Activated naive CD4-positive, alpha-beta T cell treated with Interleukin-2 at 50 U/mL for 16 hours (primary cell): ENCODE measurements around the gene OR4N2.
"Not testable (repeated sequence)": the region's sequence is repeated elsewhere in the genome, so short reads cannot be mapped to it uniquely, and the experiment has no call there.

ENCODE experiments used
- DNase-seq: peaks from one replicate; pipeline ENCODE4 v3.0.0-alpha.2; 2020

The OR4N2 gene, protein sequence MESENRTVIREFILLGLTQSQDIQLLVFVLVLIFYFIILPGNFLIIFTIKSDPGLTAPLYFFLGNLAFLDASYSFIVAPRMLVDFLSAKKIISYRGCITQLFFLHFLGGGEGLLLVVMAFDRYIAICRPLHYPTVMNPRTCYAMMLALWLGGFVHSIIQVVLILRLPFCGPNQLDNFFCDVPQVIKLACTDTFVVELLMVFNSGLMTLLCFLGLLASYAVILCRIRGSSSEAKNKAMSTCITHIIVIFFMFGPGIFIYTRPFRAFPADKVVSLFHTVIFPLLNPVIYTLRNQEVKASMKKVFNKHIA

DNA sequence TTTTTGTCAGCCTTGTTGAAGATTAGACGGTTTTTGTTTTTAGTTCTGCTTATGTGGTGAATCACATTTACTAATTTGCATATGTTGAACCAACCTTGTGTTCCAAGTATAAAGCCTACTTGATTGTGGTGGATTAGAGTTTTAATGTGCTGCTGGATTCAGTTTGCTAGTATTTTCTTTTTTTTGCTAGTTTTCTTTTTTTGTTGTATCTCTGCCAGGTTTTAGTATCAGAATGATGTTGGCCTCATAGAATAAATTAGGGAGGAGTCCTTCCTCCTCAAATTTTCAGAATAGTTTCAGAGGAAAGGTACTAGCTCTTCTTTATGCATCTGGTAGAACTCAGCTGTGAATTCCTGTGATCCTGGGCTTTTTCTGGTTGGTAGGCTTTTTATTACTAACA lies at the start of gene OR4N2:
TSS of gene OR4N2 (plus strand) at position 301 of the 400 bp plus-strand sequence. CDS start 23,679 bp downstream, outside the sequence.
- not testable (repeated sequence) for DNase-seq

DNA sequence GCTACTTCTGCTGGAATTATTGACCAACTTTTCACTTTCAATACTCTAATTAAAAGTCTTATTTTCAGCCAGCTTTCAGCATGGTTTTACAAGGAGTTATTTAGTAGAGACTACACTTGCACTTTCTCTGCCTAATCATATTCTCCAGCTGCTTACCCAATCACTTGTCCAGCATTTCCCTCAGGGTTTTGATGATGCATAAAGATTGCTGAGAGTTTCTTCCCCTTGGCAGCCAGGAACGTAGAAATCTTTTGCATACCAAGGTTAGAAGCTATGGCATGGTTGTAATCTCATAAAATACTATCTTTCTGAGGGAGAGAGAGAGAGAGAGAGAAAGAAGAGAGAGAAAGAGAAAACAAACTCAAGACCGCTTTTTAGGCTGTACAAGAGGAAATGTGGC lies 49.4 kb upstream of the OR4N2 start:
- DNase-seq, result no peak

DNA sequence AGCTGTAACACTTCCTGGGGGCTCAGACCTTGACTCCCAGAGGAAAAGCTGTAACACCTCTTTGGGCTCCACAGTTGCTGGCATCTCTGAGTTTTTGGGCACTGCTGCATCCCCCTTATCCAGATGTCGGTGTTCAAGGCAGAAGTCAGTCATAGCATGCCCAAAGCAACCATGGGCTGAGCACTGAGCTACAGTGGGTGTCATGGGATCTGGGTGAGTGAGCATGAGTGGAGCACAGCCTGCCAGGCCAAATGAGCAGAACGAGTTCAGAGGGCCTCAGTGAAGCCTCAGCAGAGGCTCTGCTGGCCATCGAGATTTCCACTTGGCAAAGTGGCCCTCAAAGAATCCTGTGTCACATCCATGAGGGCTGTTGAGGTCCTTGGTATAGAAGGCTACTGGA lies 32.1 kb upstream of the OR4N2 start:
- not testable (repeated sequence) for DNase-seq

DNA sequence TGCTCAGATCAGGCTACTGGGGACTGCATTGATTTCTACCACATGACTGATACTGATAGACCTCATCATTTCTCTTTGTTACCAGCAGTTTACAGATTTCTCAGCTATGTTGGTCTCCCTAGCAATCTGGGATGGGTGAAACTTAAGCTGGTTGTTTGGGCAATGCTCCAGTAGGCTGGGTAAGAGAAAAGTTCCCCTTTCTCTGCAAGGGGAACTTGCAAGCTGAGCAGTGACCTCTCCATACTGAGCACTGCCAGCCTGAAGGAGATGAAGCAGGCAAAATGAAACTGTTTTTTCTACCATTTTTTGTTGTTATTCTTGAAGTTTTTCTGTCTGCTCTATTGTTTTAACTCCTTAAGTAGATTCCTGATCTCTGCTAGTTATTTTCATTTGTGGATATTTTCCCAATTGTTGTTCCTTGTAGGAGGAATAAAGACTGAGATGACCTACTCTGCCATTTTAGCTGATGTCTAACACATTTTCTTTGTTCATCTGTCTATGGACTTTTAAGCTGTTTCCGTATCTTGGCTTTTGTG lies 31.6 kb upstream of the OR4N2 start:
- DNase-seq, result no peak

DNA sequence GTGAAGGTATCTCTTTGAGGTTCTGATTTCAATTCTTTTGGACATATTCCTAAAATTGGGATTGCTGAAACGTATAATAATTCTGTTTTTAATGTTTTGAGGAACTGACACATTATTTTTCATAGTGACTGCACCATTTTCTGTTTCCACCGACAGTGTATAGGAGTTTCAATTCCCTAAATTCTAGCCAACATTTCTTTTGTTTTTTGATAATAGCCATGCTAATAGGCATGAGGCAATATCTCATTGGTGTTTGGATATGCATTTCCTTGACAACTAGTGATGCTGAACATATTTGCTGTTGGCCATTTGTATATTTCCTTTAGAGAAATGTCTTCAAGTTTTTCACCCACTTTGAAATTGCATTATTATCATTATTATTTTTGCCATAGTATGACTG lies 31.1 kb upstream of the OR4N2 start:
- DNase-seq, result not testable (repeated sequence)

DNA sequence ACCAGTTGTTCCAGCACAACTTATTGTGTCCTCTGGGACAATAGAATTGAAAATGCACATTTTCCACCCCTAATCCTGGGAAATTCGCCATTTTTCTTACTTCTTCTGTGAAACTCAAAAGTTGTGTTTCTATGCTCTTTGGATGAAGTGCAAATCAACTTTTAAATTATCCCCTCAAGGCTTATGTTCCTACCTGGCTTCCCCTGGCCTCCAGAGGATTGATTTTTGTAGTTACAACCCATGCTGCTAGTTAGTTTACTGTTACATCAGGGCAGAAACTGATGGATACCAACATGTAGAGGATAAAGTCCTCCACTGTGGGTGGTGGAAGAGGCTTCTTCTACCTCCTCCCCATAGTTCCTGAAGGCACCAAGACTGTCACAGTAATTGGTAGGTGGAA lies 30.4 kb upstream of the OR4N2 start, which contains the start of gene OR4M1:
TSS of gene OR4M1 (plus strand) at position 301 of the 400 bp plus-strand sequence. CDS start 6,819 bp downstream, outside the sequence.
- not testable (repeated sequence) for DNase-seq

DNA sequence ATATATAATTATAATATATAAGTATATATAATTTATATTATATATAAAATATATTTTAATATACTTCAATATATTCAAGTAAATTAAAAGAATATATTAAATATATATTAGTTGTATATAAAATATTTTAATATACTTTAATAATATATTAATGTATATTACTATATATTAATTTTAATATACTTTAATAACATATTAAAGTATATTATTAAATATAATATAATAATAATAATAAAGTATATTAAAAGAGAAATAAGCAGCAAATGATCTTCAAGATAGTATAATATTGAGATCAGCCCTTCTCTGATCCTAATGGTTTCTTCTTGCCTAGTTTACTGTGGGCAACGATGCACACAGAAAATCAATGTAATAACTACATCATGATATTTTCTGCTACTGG lies 28.0 kb upstream of the OR4N2 start:
- DNase-seq, result no peak

DNA sequence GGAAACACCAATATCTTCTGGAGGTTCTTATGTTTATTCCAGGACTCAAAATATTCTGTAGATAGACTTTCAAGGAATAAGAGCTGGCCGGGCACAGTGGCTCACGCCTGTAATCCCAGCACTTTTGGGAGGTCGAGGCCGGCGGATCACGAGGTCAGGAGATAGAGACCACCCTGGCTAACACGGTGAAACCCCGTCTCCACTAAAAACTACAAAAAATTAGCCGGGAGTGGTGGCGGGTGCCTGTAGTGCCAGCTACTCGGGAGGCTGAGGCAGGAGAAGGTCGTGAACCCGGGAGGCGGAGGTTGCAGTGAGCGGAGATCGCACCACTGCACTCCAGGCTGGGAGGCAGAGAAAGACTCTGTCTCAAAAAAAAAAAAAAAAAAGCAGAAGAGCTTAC lies 17.7 kb upstream of the OR4N2 start:
- not testable (repeated sequence) for DNase-seq

DNA sequence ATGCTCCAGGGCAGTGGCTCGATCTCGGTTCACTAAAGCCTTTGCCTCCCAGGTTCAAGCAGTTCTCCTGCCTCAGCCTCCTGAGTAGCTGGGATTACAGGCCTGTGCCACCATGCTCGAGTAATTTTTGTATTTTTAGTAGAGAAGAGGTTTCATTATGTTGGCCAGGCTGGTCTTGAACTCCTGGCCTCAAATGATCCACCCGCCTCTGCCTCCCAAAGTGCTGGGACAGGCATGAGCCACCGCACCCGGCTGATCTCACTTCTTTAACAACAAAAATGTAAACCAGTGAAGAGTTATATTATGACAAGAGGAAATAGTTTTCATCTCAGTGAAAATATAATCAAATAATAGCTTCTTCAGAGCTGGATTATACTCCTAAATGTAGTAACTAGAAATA lies 16.3 kb upstream of the OR4N2 start:
- DNase-seq, result not testable (repeated sequence)

DNA sequence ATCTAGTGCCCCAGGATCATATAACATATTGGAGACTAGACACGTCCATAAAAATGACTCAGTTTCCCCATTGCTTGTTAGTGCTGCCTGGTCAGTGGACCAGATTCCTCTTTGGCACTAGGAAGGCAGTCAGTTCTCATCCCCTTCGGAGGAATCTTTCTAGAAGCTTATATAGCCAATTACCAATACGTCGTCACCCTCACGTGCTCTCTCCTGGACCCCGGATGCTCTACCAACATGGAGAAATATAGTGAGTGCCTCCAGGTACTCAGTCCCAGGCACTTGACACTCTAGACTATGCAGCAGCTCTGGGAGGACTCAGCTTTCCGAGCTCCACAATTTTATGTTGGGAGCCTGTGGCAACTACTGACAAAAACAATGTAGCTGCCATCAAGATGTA lies 15.4 kb upstream of the OR4N2 start:
- DNase-seq, result not testable (repeated sequence)

DNA sequence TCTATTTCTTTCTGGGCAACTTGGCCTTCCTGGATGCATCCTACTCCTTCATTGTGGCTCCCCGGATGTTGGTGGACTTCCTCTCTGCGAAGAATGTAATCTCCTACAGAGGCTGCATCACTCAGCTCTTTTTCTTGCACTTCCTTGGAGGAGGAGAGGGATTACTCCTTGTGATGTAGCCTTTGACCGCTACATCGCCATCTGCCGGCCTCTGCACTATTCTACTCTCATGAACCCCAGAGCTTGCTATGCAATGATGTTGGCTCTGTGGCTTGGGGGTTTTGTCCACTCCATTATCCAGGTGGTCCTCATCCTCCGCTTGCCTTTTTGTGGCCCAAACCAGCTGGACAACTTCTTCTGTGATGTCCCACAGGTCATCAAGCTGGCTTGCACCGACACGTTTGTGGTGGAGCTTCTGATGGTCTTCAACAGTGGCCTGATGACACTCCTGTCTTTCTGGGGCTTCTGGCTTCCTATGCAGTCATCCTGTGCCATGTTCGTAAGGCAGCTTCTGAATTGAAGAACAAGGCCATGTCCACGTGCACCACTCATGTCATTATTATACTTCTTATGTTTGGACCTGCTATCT lies 7.0 kb upstream of the OR4N2 start:
- not testable (repeated sequence) for DNase-seq

DNA sequence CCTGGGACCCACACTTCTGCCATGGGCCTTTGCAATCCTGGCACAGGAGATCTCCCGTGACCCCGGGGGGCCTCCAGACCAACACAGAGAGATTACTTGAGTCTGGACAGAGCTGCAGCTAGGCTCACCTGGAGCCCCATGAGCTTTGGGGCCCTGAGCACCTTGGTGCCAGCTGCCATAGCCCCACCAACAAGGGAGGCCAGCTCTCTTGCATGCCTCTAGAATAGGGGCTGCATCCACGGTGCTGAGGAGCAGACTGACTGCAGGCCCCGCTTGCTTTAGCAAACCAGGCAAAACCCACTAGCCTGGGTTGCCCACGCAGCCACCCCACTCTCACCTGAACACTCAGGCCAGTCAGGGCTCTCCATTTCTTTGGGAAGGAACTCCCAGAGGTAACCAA lies 3.7 kb upstream of the OR4N2 start:
- no peak for DNase-seq

DNA sequence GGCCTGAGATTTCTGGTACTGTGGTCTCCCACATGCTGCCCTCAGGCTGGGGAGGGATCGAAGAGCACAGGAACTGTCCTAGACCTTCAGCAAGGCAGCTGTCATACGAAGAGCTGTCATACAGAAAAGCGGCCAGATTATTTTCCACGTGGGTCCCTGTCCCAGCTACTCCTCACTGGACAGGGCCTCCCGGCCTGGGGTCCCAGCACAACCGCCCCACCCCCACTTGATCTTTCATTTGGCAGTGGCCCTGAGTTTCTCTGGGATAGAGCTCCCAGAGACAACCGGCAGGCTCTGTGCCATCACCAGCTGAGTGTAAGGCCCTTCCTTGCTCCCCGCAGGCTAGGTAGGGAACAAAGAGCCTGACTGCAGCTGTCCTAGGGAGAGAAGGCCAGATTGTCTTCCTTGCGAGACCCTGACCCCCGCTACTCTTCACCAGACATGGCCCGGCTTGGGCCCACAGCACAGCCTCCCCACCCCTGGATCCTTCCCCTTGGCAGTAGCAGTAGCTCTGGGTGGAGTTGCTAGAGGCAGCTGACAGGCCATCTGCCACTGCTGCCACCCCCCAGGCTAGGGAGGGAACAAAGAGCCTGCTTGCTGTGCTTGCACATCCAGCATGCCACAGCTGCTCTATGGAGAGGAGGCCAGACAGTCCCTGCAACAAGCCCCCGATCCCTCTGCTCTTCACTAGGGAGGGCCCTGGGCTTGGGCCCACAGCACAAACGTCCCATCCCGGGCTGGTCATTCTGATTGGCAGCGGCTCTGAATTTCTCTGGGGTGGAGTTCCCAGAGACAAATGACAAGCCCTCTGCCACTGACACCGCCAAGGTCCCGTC lies 3.1 kb upstream of the OR4N2 start:
- DNase-seq, result no peak

DNA sequence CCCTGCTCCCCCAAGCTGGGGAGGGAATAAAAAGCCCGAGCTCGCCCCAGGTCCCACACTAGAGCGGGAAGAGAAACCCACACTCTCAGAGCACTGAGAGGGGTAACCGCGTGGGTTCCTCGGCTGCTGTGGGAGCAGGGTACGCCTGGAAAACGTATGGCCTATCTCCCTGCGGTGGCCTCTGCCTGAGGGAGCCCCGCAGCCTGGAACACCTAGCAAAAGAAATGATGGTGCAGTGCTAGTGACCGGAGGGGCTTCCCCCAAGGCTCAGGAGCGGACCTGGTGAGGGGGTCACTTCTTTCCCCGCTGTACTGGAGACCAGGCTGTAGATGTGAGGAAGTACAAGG lies 2.5 kb upstream of the OR4N2 start:
- DNase-seq, result no peak

DNA sequence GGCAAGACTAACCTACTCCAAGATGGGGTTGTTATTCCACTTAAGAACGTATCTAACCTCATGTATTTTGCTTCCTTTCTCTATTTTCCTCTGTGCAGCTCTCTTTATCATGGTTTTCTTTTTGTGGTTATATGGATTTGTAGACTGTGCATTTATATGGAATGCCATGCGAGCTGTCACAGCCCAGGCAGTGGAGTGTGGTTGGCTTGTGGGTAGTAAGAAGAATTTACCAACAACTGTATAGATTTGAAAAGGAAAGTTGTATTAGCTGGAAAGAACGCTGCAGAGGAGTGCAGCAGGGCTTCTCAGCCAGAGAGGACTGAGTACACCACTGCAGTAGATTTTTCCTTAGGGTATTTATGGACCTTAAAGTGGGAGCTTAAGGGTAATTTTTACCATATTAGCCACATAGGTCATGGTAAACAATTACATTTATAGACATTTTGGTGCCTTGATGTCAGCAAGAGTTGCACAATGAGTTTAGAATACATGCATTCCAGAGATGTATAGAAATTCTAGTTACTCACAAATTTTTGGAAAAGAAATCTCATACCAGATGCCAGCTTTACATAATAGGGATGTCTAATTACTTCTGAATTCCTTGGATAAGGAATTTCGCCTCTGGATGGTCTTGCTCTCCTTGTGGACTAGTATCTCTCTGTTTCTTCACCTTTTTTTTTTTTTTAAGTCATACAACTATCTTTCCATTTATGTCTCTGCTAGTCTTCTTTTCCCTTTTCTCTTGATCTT lies 9.8 kb downstream of the OR4N2 start:
- not testable (repeated sequence) for DNase-seq

DNA sequence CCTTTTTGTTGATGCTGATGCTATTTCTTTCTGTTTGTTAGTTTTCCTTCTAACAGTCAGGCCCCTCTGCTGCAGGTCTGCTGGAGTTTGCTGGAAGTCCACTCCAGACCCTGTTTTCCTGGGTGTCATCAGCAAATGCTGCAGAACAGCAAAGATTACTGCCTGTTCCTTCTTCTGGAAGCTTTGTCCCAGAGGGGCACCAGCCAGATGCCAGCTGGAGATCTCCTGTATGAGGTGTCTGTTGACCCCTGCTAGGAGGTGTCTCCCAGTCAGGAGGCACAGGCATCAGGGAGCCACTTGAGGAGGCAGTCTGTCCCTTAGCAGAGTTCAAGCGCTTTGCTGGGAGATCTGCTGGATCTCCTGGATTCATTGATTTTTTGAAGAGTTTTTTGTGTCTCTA lies 16.3 kb downstream of the OR4N2 start:
- DNase-seq, result not testable (repeated sequence)

DNA sequence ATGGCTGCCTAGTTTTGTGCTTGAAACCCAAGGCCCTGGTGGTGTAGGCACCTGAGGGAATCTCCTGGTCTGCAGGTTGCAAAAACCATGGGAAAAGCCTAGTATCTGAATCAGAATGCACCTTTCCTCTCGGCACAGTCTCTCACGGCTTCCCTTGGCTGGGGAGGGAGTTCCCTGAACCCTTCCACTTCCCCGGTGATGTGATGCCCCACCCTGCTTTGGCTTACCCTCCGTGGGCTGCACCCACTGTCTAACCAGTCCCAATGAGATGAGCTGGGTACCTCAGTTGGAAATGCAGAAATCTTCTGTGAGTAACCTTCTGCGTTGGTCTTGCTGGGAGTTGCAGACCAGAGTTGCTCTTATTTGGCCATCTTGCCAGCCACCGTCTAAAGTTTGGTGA lies 17.4 kb downstream of the OR4N2 start:
- DNase-seq, result not testable (repeated sequence)

DNA sequence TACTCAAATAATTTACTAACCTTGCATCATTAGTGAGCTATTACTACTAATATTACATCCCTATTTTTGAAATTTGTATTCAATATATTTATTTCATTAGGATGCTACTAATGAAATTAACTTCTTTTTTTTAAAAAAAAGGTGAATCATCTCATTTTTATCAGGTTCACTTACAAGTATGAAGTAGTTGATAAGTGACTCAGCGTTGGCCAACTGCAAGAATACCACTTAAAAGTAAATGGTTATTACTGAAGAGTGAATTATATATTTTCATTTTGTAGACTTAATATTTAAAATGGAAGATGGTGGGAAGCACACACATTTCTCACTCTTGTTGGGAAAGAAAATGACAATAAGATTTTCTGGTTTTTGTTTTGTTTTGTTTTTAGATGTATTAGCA lies 19.6 kb downstream of the OR4N2 start:
- no peak for DNase-seq

DNA sequence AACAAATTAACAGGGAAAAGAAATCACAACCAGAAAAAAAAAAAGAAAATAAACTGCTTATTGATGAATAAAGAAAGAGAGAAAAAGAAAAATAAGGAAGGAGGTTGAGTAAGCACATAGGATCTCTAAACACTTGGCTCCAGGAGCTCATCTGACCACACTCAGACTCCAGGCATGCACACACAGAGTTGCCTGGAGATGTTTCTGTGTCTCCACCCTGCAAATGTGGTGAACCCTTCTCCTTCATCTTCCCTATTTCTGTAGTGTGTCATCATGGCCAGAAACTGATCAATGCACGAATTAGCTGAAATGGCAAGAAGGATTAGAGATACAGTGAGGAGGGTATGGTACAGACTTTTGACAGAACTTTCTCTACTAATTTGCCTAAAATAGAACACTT lies 20.2 kb downstream of the OR4N2 start:
- DNase-seq, result no peak

DNA sequence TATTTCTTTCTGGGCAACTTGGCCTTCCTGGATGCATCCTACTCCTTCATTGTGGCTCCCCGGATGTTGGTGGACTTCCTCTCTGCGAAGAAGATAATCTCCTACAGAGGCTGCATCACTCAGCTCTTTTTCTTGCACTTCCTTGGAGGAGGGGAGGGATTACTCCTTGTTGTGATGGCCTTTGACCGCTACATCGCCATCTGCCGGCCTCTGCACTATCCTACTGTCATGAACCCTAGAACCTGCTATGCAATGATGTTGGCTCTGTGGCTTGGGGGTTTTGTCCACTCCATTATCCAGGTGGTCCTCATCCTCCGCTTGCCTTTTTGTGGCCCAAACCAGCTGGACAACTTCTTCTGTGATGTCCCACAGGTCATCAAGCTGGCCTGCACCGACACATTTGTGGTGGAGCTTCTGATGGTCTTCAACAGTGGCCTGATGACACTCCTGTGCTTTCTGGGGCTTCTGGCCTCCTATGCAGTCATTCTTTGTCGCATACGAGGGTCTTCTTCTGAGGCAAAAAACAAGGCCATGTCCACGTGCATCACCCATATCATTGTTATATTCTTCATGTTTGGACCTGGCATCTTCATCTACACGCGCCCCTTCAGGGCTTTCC lies 24.2 kb downstream of the OR4N2 start:
- DNase-seq, result not testable (repeated sequence)

DNA sequence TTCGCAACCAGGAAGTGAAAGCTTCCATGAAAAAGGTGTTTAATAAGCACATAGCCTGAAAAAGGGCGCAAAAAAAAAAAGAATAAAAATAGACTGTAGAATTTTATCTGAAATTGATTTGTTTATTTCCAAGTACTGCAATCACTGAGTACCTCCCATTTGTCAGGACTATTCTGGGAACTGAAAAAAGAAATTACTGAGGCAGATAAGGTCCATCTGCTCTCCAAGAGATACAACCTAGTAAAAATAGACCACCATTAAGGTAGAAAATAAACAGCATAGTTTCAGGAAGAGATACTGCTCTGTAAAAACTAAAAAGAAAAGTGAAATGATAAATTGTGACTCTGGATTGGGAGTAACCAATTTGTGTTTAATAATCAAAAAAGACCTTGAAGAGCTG lies 24.7 kb downstream of the OR4N2 start:
- DNase-seq, result no peak

DNA sequence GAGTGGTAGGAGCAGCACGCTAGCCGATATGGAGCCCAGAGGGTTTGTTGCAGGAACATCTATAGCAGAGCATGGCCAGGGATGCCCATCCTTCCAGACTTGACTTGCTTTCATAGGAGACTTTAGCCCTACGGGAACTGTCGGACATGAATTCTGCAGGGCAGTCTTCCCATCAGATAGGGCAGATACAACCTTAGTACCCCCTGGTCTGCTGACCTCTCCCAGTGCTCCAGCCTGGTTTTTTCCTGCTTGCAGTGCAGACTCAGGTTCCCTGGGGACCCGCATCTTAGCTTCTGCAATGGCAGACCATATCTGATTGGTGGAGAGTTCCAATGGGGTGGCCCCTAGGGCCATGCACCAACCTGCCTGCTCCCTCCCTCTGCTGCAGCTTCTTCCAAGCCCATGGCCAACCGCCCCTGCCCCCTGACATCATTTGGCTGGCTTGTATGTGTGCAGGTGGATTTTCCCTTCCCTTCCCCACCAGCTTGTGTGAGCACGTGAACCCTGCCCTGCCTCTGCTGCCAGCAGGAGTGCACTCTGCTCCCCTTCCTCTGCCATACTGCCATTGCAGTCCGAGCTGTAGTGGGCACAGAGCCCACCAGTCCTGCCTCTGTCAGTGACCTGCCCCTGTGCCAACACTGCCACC lies 30.8 kb downstream of the OR4N2 start:
- DNase-seq, result not testable (repeated sequence)
